Endothelial cell of umbilical vein (primary cell): Measurements from ENCODE around the gene KRTAP10-7. TPM values are rescaled to one million over a fixed set of nuclear protein-coding genes. Genes with fewer than 3 reads are reported as not detected.
"Not testable (repeated sequence)": the region's sequence is repeated elsewhere in the genome, so short reads cannot be mapped to it uniquely, and the experiment has no call there.

ENCODE experiments used
- BruUV-seq: library from RNA; stranded (reverse); fragments of 400-500 nt; replicated peaks from 2 replicates; lab custom pipeline; 2021; lab: Mats Ljungman, UMichigan
- CTCF ChIA-PET: fragments of 300-600, 350-600 bp; sonication (Branson Sonifier 250); formaldehyde crosslinking; loops from one replicate; lab custom pipeline; 2021; ENCODE audit warnings: antibody characterized with exemption, inconsistent platforms; lab: Charles Lee
- POLR2A ChIA-PET: fragments of 300-600, 350-600 bp; sonication (Branson Sonifier 250); formaldehyde crosslinking; loops from one replicate; lab custom pipeline; 2021; ENCODE audit warnings: antibody characterized with exemption, inconsistent platforms; lab: Charles Lee
- DNase-seq: peaks from one replicate; pipeline ENCODE4 v3.0.0-alpha.2; 2011; ENCODE audit warnings: low read depth, low spot score
- FAIRE-seq: peaks from 2 replicates; lab custom pipeline; 2011; peaks lifted over from hg19 to GRCh38; lab: Jason Lieb, UNC
- H2AFZ ChIP-seq: 2 replicates; pipeline ENCODE4 v1.6.0; 2012; ENCODE audit warnings: low read depth, low read length, control low read depth, inconsistent platforms
- H3K27ac ChIP-seq: 2 replicates; pipeline ENCODE4 v1.5.1; 2011; ENCODE audit warnings: low read depth, mild to moderate bottlenecking, control low read depth, low read length, moderate library complexity; ENCODE audit not compliant: insufficient read depth
- H3K27me3 ChIP-seq, 2 experiments: 2 replicates each; pipeline versions ENCODE4 v1.6.0 to v1.6.1; 2011; ENCODE audit warnings: low read length in 2 of 2, mixed read lengths in 1 of 2; ENCODE audit not compliant: control insufficient read depth in 2 of 2, insufficient read depth in 2 of 2
- H3K36me3 ChIP-seq, 2 experiments: 2 replicates in 1 of 2; 3 replicates in 1 of 2; pipeline ENCODE4 v1.5.1; 2011; ENCODE audit warnings: low read length in 2 of 2, mild to moderate bottlenecking in 1 of 2, moderate library complexity in 1 of 2; ENCODE audit not compliant: control insufficient read depth in 2 of 2, insufficient read depth in 2 of 2; ENCODE audit errors: extremely low read depth in 1 of 2
- H3K4me1 ChIP-seq: 3 replicates; pipeline ENCODE4 v1.5.1; 2011; ENCODE audit warnings: mild to moderate bottlenecking, low read length; ENCODE audit not compliant: control insufficient read depth, insufficient read depth; ENCODE audit errors: extremely low read depth
- H3K4me2 ChIP-seq: 2 replicates; pipeline ENCODE4 v1.6.1; 2011; ENCODE audit warnings: low read length, control low read depth, mixed read lengths; ENCODE audit not compliant: insufficient read depth
- H3K4me3 ChIP-seq, 3 experiments: fragments of 200-600 bp in 1 of 3; sonication (generic), shearing (Covaris generic) in 1 of 3; replicated peaks in 1 of 3; 2 replicates each; pipeline ENCODE4 v1.5.1; 2011 to 2016; ENCODE audit warnings: control low read depth in 3 of 3, low read length in 3 of 3, mild to moderate bottlenecking in 2 of 3, inconsistent platforms in 1 of 3, low read depth in 1 of 3, moderate library complexity in 1 of 3; ENCODE audit not compliant: insufficient read depth in 1 of 3
- H3K79me2 ChIP-seq: 2 replicates; pipeline ENCODE4 v1.6.0; 2012; ENCODE audit warnings: low read length, inconsistent platforms; ENCODE audit not compliant: control insufficient read depth, insufficient read depth
- H3K9ac ChIP-seq: replicated peaks from 2 replicates; pipeline ENCODE3; 2011; ENCODE audit warnings: low read length, control low read depth; ENCODE audit not compliant: insufficient read depth; ENCODE audit errors: extremely low read depth
- H3K9me1 ChIP-seq: replicated peaks from 3 replicates; pipeline ENCODE4 v1.6.0; 2011; ENCODE audit warnings: mild to moderate bottlenecking, low read length; ENCODE audit not compliant: control insufficient read depth, insufficient read depth; ENCODE audit errors: extremely low read depth
- H3K9me3 ChIP-seq: replicated peaks from 2 replicates; pipeline ENCODE4 v1.5.1; 2012; ENCODE audit warnings: low read length, inconsistent platforms; ENCODE audit not compliant: control insufficient read depth, insufficient read depth
- H4K20me1 ChIP-seq: replicated peaks from 2 replicates; pipeline ENCODE3; 2011; ENCODE audit warnings: mild to moderate bottlenecking, low read length; ENCODE audit not compliant: control insufficient read depth, insufficient read depth; ENCODE audit errors: extremely low read depth
- EZH2 ChIP-seq: IDR thresholded peaks from 2 replicates; pipeline ENCODE4 v1.6.1; 2012; ENCODE audit warnings: borderline replicate concordance, low read depth, mild to moderate bottlenecking, moderate library complexity, low read length, inconsistent platforms; ENCODE audit not compliant: severe bottlenecking
- FOS ChIP-seq: IDR thresholded peaks from 2 replicates; pipeline ENCODE4 v1.6.1; 2011; ENCODE audit warnings: mild to moderate bottlenecking, low read length, moderate library complexity, borderline replicate concordance; ENCODE audit not compliant: insufficient read depth
- GATA2 ChIP-seq: IDR thresholded peaks from 2 replicates; pipeline ENCODE4 v1.7.0; 2011; ENCODE audit warnings: low read depth, mild to moderate bottlenecking, moderate library complexity, mixed read lengths, low read length; ENCODE audit not compliant: insufficient read length, insufficient read depth
- JUN ChIP-seq: IDR thresholded peaks from 2 replicates; pipeline ENCODE4 v1.6.1; 2011; ENCODE audit warnings: borderline replicate concordance, low read depth; ENCODE audit not compliant: insufficient read length, insufficient read depth
- MAX ChIP-seq: IDR thresholded peaks from 2 replicates; pipeline ENCODE4 v1.6.1; 2011; ENCODE audit not compliant: insufficient read depth, insufficient read length
- MYC ChIP-seq: IDR thresholded peaks from one replicate; pipeline ENCODE4 v1.6.1; 2011; ENCODE audit warnings: mild to moderate bottlenecking, low read depth, low read length
- POLR2A ChIP-seq: IDR thresholded peaks from 2 replicates; pipeline ENCODE4 v1.6.1; 2012; ENCODE audit warnings: low read depth, mild to moderate bottlenecking, control low read depth, low read length
- POLR2AphosphoS5 ChIP-seq: IDR thresholded peaks from 2 replicates; pipeline ENCODE4 v1.6.1; 2012; ENCODE audit warnings: low read depth, mild to moderate bottlenecking, control low read depth, low read length, moderate library complexity; ENCODE audit not compliant: insufficient read depth
- dilution Hi-C: fragments of 300-500 bp; cut with MboI; formaldehyde crosslinking; loops from one replicate; pipeline ENCODE4 v1.15.0; 2019; ENCODE audit warnings: low sequenced_read_pairs; ENCODE audit not compliant: extremely low pct_ligation_motif_present
- intact Hi-C: fragments of 100-400 bp; cut with micrococcal nuclease; formaldehyde crosslinking; loops from one replicate; pipeline ENCODE4 v1.10.0; 2022
- polyA plus RNA-seq, 4 experiments: library from polyadenylated mRNA; depleted of rRNA in 3 of 4; stranded (reverse) in 3 of 4; unstranded in 1 of 4; fragments of >200 nt; gene quantifications; 2 replicates each; pipeline versions ENCODE4 v1.2.1 to v1.2.3, GENCODE V29; 2011 to 2012; ENCODE audit warnings: missing spikeins in 1 of 4
- total RNA-seq: library from RNA; stranded (reverse); gene quantifications from 2 replicates; pipeline ENCODE4 v1.2.3, GENCODE V29; 2021
- TF ChIP-seq, protein P1 (sequence below), 2 donors: IDR thresholded peaks; 1 replicate in 1 of 2; 2 replicates in 1 of 2; pipeline ENCODE4 v1.5.1; 2011; ENCODE audit warnings: low read length in 2 of 2, mild to moderate bottlenecking in 2 of 2, moderate library complexity in 2 of 2, control low read depth in 1 of 2, inconsistent platforms in 1 of 2, low read depth in 1 of 2; ENCODE audit not compliant: insufficient read depth in 1 of 2; ENCODE audit errors: extremely low read depth in 1 of 2

Gene KRTAP10-7
- total and polyA plus RNA-seq, 2 donors (not counting 3 experiments of a cell fraction or from before 2014, with no cell fraction given), result not detected

- no peak for TF ChIP-seq JUN
- TF ChIP-seq GATA2, result no peak
- no peak for TF ChIP-seq MYC
- TF ChIP-seq POLR2A, result no peak
- TF ChIP-seq MAX, result no peak
- TF ChIP-seq POLR2AphosphoS5, result no peak
- TF ChIP-seq FOS, result no peak
- TF ChIP-seq EZH2, result no peak
- TF ChIP-seq, protein P1, sequence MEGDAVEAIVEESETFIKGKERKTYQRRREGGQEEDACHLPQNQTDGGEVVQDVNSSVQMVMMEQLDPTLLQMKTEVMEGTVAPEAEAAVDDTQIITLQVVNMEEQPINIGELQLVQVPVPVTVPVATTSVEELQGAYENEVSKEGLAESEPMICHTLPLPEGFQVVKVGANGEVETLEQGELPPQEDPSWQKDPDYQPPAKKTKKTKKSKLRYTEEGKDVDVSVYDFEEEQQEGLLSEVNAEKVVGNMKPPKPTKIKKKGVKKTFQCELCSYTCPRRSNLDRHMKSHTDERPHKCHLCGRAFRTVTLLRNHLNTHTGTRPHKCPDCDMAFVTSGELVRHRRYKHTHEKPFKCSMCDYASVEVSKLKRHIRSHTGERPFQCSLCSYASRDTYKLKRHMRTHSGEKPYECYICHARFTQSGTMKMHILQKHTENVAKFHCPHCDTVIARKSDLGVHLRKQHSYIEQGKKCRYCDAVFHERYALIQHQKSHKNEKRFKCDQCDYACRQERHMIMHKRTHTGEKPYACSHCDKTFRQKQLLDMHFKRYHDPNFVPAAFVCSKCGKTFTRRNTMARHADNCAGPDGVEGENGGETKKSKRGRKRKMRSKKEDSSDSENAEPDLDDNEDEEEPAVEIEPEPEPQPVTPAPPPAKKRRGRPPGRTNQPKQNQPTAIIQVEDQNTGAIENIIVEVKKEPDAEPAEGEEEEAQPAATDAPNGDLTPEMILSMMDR (IDR thresholded peaks at IDR 0.05; ENCODE audit: extremely low read depth in 1 of 2, insufficient read depth in 1 of 2, low read depth in 1 of 2, low read length in 2 of 2), result no peak
- CTCF ChIA-PET, result no interaction called here
- intact Hi-C loops, result no loop called here
- no peak overlapping the region for H3K27ac ChIP-seq
- FAIRE-seq (no peak), DNase-seq (no peak)
- dilution Hi-C loops, result no loop called here
- no peaks in the 10 kb centered on the region for H3K4me1 ChIP-seq
- H2AFZ ChIP-seq, result no peak overlapping the region
- no peaks in the 10 kb centered on the region for H3K79me2 ChIP-seq
- no peaks in the 10 kb centered on the region for H3K36me3 ChIP-seq
- H3K9ac ChIP-seq, result no peak overlapping the region
- H3K27me3 ChIP-seq, result peaks cover 0 to 3% of the 10 kb centered on the region in 2 experiments
- H3K9me1 ChIP-seq, result no peaks in the 10 kb centered on the region
- no TSS peak for BruUV-seq
- H3K9me3 ChIP-seq, result no peaks in the 10 kb centered on the region
- POLR2A ChIA-PET, result no interaction called here
- no peak overlapping the region for H3K4me2 ChIP-seq
- no peaks in the 10 kb centered on the region for H4K20me1 ChIP-seq
- no peak overlapping the region for H3K4me3 ChIP-seq
These were observed 42.7 kb upstream of the KRTAP10-7 start for GRCh38 chr21:44557491-44558328.

DNA sequence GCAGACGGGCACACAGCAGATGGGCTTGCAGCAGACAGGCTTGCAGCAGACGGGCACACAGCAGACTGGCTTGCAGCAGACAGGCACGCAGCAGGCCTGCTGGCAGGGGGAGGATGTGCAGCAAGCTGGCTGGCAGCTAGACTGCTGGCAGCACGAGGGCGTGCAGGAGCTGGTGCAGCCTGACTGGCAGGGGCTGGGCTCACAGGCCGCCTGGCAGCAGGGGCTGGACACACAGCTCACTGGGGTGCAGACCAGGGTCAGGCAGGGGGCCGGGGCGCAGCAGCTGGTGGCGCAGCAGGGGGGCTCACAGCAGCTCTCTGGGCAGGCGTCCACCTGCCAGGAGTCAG is 42.1 kb upstream of the KRTAP10-7 start:
- H3K4me1 ChIP-seq, CTCF ChIA-PET, H3K9me1 ChIP-seq, DNase-seq, POLR2A ChIA-PET, H2AFZ ChIP-seq, BruUV-seq, H3K36me3 ChIP-seq, H3K9me3 ChIP-seq, dilution Hi-C loops, H3K79me2 ChIP-seq, FAIRE-seq, H3K4me3 ChIP-seq, intact Hi-C loops, H3K9ac ChIP-seq, H3K4me2 ChIP-seq, H4K20me1 ChIP-seq, H3K27me3 ChIP-seq, H3K27ac ChIP-seq: not testable (repeated sequence)
